Measurements from ENCODE around the gene UCP3.
A peak's percentile ranks its signal among the peaks of the same experiment; 100 is the strongest.

UCP3 gene

DNA sequence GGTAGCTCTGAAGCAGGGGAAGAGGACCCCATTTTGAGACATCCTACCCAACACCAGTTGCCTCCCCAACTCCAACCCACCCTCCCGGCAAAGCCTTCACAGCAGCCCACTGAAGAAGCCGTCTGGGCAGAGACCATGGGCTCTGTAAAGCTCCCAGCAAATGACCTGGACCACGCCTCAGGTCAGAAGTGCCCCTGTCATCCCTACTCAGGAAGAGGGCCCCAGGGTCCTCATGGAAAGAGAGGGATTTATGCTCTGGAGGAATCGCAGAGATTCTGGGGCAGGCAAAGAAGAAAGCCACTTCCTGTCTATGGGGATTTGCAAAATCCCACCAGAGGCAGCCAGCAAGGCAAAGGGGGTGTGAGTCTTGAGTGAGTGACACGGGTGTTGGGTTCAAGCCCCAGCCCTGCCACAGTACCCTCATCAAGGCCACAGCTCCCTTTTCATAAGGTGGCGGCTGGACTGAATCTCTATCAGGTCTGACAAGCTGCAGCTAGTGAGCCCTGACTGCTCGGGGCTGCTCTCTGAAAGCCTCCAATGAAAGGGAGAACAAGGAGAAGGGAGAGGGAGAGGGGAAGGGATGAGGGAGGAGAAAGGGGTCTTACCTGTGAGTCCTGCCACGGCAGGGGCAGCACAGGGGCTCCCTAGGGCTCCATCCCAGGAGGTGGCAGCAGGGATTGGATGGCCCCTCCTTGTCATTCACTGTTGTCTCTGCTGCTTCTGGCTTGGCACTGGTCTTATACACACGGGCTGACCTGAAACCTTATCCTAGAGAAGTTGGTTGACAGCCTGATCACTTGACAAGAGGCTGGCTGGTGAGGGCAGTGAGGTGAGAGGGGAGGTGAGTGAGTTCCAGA lies at the start of gene UCP3:
UCP3 (minus strand) TSS at position 713 of the 857 bp plus-strand sequence. CDS start 2,043 bp downstream, outside the sequence.
- DNase-seq = no peak

GRCh38 chr11:74057249-74058151 lies 48.6 kb upstream of the UCP3 start:
- DNase-seq = no peak

- no peak for DNase-seq
These were observed 47.1 kb upstream of the UCP3 start for GRCh38 chr11:74055938-74056337.

DNA sequence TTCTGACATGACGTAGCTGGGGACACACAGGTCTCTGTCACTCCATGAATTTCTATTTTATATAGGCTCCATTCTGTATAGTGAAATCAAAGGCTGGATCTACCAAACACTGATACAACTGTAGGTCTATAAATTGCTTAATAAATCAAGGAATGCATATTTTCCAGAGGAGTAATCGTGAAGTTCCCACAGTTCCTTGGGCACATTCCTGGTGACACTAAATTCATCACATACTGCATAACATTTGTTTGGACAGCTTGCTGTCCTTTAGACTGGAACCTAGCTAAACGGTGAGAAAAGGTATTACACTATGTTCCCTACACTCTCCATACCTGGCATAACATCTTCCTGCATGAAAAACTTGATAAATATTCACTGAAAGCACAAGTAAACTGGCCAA lies 41.6 kb upstream of the UCP3 start:
- no peak for DNase-seq

- DNase-seq = no peak
These were observed 40.1 kb upstream of the UCP3 start for GRCh38 chr11:74048993-74049392.

- DNase-seq = no peak
These were observed 35.7 kb upstream of the UCP3 start for GRCh38 chr11:74044538-74044937.

GRCh38 chr11:74043450-74043849 lies 34.6 kb upstream of the UCP3 start:
- no peak for DNase-seq

DNA sequence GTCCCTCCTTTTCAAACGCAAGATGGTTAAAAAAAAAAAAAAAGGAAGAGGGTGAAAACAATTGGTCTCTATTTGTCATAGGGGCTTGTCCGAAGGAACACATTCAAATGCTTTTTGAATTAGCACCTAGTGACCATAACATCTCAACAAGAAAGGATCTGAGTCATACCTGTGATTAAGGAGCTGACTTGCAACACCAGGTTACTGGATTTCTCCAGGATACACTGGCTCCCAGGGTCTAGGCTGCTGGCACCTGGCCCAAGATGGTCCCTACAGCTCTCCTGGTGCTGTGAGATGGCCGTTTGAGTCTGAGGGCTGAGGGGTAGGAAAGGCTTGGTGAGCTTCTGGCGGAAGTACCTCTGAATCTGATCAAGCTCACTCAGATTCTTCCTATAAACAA lies 28.4 kb upstream of the UCP3 start:
- no peak for DNase-seq

- no peak for DNase-seq
These were observed 26.4 kb upstream of the UCP3 start for GRCh38 chr11:74035264-74035663.

GRCh38 chr11:74033046-74033445 lies 24.2 kb upstream of the UCP3 start:
- no peak for DNase-seq

- no peak for DNase-seq
These were observed 22.1 kb upstream of the UCP3 start for GRCh38 chr11:74030723-74031676.

- DNase-seq = no peak
These were observed 16.7 kb upstream of the UCP3 start for GRCh38 chr11:74025467-74026166.

DNA sequence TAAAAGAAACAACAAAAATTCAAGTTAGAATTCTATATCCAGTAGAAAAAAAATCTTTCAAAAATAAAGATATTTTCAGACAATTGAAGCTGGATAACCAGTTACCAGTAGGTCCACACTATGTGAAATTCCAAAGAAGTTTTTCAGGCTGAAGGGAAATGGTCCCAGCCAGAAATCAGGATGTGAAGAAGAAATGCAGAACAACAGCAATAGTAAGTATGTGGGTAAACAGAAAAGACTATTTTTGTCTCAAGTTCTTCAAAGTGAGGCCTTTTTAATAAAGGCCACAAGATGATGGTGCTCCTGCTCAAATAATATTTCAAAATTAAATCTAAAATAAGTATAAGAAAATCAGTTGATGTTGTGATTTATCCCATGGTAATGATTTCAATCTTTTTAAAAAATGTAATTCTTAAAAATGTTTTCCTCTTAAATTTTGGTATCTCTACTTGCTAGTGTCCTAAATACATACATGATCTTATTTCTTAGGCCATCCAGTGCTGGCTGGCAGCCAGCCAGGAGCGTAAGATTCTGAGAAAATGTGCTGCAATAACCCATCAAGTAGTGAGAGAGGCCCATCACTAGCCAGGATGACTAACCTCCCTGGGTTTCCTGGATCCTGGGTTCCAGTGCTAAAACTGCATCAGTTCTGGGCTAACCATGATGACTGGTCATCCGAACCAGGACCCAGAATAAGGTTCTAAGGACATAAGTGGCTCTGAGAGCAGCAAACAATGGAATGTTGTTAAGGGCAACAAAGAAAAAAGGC lies 15.6 kb upstream of the UCP3 start:
- DNase-seq = no peak

DNA sequence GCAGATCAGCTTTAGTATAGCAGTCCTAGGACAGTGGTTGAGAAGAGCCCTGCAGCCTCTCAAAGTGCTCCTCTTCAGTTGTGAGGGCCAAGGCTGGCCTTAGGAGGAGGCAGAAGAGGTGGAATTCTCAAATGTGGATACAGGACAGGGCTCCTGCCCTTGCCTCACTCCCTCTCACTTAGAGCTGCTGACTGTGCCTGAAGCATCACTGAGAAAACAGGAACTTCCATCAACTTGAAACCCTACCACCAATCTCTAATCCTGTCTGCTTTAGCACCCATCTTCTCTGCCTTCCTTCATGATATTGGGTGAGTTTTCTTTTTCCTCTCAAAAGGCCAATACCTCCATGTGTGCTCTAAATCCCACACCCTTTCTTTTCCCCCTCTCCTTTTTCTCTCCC lies 14.4 kb upstream of the UCP3 start:
- DNase-seq = no peak

DNA sequence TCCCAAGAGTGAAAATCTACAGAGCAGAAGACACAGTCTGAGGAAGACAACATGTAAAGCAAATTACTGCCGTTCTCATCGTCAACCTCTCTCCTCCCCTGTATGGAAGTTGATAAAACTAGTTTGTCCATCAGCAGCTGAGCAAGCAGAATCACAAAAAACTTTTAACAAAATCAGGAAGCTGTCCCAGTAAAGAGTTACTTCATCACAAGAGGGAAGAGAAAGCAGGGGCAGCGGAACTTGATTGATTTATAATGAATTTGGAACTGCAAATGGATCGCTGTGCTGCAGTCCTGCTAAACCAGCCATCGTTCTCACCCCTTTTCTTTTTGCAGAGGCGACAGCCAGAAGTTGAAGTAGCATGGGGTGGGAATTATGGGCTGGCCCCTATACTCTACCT lies 13.7 kb upstream of the UCP3 start:
- no peak for DNase-seq

GRCh38 chr11:74021998-74022397 lies 13.1 kb upstream of the UCP3 start:
- DNase-seq = no peak

GRCh38 chr11:74020539-74020938 lies 11.7 kb upstream of the UCP3 start:
- DNase-seq = no peak

GRCh38 chr11:74019860-74020259 lies 11.0 kb upstream of the UCP3 start:
- DNase-seq = peak; percentile 38

DNA sequence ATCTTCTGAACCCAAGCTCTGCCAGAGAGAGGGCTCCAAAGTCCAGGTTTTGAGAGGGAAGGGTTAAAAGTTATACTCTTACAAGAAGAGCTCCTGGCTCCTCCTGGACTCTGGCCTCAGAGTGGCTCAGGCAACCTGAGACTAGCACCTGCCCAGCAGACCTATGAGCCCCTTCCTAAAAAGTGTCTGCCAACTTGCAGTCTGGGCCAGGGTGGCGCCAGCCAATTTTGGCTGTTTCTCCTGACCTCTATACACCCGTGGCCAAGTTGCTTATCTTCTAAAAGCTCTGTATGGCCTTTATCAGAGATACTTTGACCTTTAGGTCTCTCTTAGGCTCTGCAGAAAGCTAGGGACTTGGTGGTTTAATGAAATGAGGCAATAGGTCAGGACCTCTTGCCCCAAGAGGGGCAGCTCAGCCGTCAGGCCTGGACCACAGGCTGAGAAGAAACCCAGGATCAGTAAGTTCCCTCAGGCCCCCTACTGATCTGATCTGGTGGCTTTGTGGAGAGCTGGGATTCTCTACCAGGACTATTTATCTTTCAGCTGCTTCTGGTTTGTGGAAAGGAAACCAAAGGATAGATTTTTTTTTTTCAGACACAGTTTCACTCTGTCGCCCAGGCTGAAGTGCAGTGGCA lies 10.3 kb upstream of the UCP3 start:
- no peak for DNase-seq

DNA sequence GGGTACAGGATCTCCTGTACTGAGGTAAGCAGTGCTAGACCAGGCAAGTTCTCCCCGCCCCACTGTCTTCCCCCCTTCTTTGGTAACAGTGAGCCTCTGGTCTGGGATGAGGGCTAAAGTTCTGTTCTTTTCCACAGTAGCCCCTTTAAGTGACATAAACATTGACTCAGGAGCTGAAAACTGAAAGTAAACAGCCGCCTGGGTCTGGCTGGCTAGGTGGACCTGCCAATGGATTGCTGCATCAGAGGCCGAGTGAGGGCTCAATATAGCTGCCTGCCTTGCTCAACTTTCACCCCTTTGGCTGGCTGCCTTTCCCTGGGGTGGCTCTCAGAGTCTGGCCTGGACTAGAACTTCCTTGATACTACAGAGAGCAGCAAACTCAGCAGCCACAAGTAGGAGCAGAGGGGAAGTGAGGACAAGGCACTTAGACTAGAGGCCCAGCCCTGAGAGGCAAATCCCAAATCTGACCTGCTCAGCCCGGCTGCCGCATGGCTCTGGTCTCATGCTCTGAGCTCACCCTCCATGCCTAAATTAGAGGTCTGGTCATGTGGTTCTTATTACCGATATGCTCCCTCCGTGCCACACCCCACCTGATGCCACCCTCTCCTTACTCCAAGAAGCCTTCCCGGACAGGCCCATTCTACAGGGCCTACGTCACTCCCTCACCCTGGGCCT lies 9.6 kb upstream of the UCP3 start:
- no peak for DNase-seq
